ENCODE results near the gene HAUS8. TPM values are rescaled to one million over a fixed set of nuclear protein-coding genes. Genes with fewer than 3 reads are reported as not detected.

Gene HAUS8
- total and polyA plus RNA-seq, 2 donors (not counting 3 experiments of a cell fraction or from before 2014, with no cell fraction given) = 9.6 to 30.3 TPM

GRCh38 chr19:17052439-17052838, 22.8 kb downstream of the HAUS8 start:
- TF ChIP-seq EZH2 (IDR thresholded peaks at IDR 0.05; ENCODE audit: borderline replicate concordance, low read depth, low read length, severe bottlenecking) (no peak), JUN (IDR thresholded peaks at IDR 0.05; ENCODE audit: borderline replicate concordance, insufficient read depth, insufficient read length, low read depth) (no peak), FOS (IDR thresholded peaks at IDR 0.05; ENCODE audit: borderline replicate concordance, insufficient read depth, low read length) (no peak), MAX (IDR thresholded peaks at IDR 0.05; ENCODE audit: insufficient read depth, insufficient read length) (no peak), GATA2 (IDR thresholded peaks at IDR 0.05; ENCODE audit: insufficient read depth, insufficient read length, low read depth, low read length) (no peak), MYC (IDR thresholded peaks at IDR 0.05; ENCODE audit: low read depth, low read length) (no peak), CTCF (IDR thresholded peaks at IDR 0.05; ENCODE audit: extremely low read depth in 1 of 2, insufficient read depth in 1 of 2, low read depth in 1 of 2, low read length in 2 of 2) (peak; percentile 52 to 68), POLR2AphosphoS5 (IDR thresholded peaks at IDR 0.05; ENCODE audit: insufficient read depth, low read depth, low read length) (no peak)
- POLR2A ChIA-PET = no interaction called here
- H3K9ac ChIP-seq (replicated peaks; ENCODE audit: extremely low read depth, insufficient read depth, low read length) = no peak overlapping the region
- no TSS peak for BruUV-seq (replicated peaks)
- H3K4me3 ChIP-seq (replicated peaks in 1 of 3; ENCODE audit: insufficient read depth in 1 of 3, low read depth in 1 of 3, low read length in 3 of 3) = no peak overlapping the region
- dilution Hi-C loops (cut with MboI; ENCODE audit: extremely low pct_ligation_motif_present, low sequenced_read_pairs) = no loop called here
- no peaks in the 10 kb centered on the region for H3K27me3 ChIP-seq (ENCODE audit: control insufficient read depth in 2 of 2, insufficient read depth in 2 of 2, low read length in 2 of 2)
- no peak overlapping the region for H2AFZ ChIP-seq (ENCODE audit: low read depth, low read length)
- no peaks in the 10 kb centered on the region for H3K4me1 ChIP-seq (ENCODE audit: control insufficient read depth, extremely low read depth, insufficient read depth, low read length)
- H3K9me3 ChIP-seq (replicated peaks; ENCODE audit: control insufficient read depth, insufficient read depth, low read length) = no peaks in the 10 kb centered on the region
- no peaks in the 10 kb centered on the region for H4K20me1 ChIP-seq (replicated peaks; ENCODE audit: control insufficient read depth, extremely low read depth, insufficient read depth, low read length)
- peak; percentile 47 for FAIRE-seq
- H3K36me3 ChIP-seq (ENCODE audit: control insufficient read depth in 2 of 2, extremely low read depth in 1 of 2, insufficient read depth in 2 of 2, low read length in 2 of 2) = peaks cover 3 to 4% of the 10 kb centered on the region in 2 experiments
- no peak overlapping the region for H3K4me2 ChIP-seq (ENCODE audit: insufficient read depth, low read length)
- intact Hi-C loops (cut with micrococcal nuclease) = loop anchor here (1.0 to 2.0 kb wide), 3 partner anchors 274 to 338 kb away; no protein-coding TSS in a partner anchor
- no peak overlapping the region for H3K27ac ChIP-seq (ENCODE audit: insufficient read depth, low read depth, low read length)
- H3K79me2 ChIP-seq (ENCODE audit: control insufficient read depth, insufficient read depth, low read length) = no peaks in the 10 kb centered on the region
- peak; percentile 55 for DNase-seq (ENCODE audit: low read depth, low spot score)
- CTCF ChIA-PET = interaction anchor here (0.6 to 5.4 kb wide), 45 partner anchors 9 to 553 kb away, joined by 3 to 148 read pairs (median 4); no protein-coding TSS in a partner anchor
- H3K9me1 ChIP-seq (replicated peaks; ENCODE audit: control insufficient read depth, extremely low read depth, insufficient read depth, low read length) = no peaks in the 10 kb centered on the region
